IPS-18a (cell line): ENCODE data around the gene FAM83C.

Source experiments
- H3K27ac ChIP-seq: one replicate; pipeline ENCODE4 v1.5.1; 2013; ENCODE audit warnings: low read length
- H3K27me3 ChIP-seq: one replicate; pipeline ENCODE4 v1.6.1; 2013; ENCODE audit warnings: mild to moderate bottlenecking, low read length; ENCODE audit not compliant: control insufficient read depth, insufficient read depth
- H3K36me3 ChIP-seq: one replicate; pipeline ENCODE4 v1.6.1; 2013; ENCODE audit warnings: low read depth, low read length; ENCODE audit not compliant: control insufficient read depth
- H3K4me1 ChIP-seq: one replicate; pipeline ENCODE4 v1.6.1; 2013; ENCODE audit warnings: low read depth, low read length; ENCODE audit not compliant: control insufficient read depth
- H3K4me3 ChIP-seq: one replicate; pipeline ENCODE4 v1.5.1; 2013; ENCODE audit warnings: low read length
- H3K9ac ChIP-seq: one replicate; pipeline ENCODE4 v1.6.1; 2013; ENCODE audit warnings: mild to moderate bottlenecking, low read length, moderate library complexity
- H3K9me3 ChIP-seq: one replicate; pipeline ENCODE4 v1.6.1; 2013; ENCODE audit warnings: low read depth, low read length; ENCODE audit not compliant: control insufficient read depth

The FAM83C gene

GRCh38 chr20:35328095-35328685 is 36.0 kb upstream of the FAM83C start:
- no peaks in the 10 kb centered on the region for H3K4me1 ChIP-seq
- no peak overlapping the region for H3K27ac ChIP-seq
- H3K9ac ChIP-seq, result no peak overlapping the region
- H3K9me3 ChIP-seq, result no peaks in the 10 kb centered on the region
- no peaks in the 10 kb centered on the region for H3K27me3 ChIP-seq
- H3K36me3 ChIP-seq, result no peaks in the 10 kb centered on the region
- H3K4me3 ChIP-seq, result no peak overlapping the region

- no peak overlapping the region for H3K4me3 ChIP-seq
- no peaks in the 10 kb centered on the region for H3K4me1 ChIP-seq
- H3K27me3 ChIP-seq, result no peaks in the 10 kb centered on the region
- H3K9ac ChIP-seq, result no peak overlapping the region
- H3K9me3 ChIP-seq, result no peaks in the 10 kb centered on the region
- no peaks in the 10 kb centered on the region for H3K36me3 ChIP-seq
- no peak overlapping the region for H3K27ac ChIP-seq
These were observed 35.1 kb upstream of the FAM83C start for GRCh38 chr20:35327074-35327976.

- Histone ChIP-seq H3K27ac (no peak overlapping the region), H3K27me3 (no peaks in the 10 kb centered on the region), H3K36me3 (no peaks in the 10 kb centered on the region), H3K4me1 (no peaks in the 10 kb centered on the region), H3K4me3 (no peak overlapping the region), H3K9me3 (no peaks in the 10 kb centered on the region), H3K9ac (no peak overlapping the region)
These were observed 34.5 kb upstream of the FAM83C start for GRCh38 chr20:35326740-35327073.

- Histone ChIP-seq H3K9ac (no peak overlapping the region), H3K4me1 (no peaks in the 10 kb centered on the region), H3K9me3 (no peaks in the 10 kb centered on the region), H3K27me3 (no peaks in the 10 kb centered on the region), H3K36me3 (no peaks in the 10 kb centered on the region), H3K27ac (no peak overlapping the region), H3K4me3 (no peak overlapping the region)
These were observed 34.0 kb upstream of the FAM83C start for GRCh38 chr20:35326021-35326739.

- Histone ChIP-seq H3K27ac (no peak overlapping the region), H3K9ac (no peak overlapping the region), H3K9me3 (no peaks in the 10 kb centered on the region), H3K27me3 (no peaks in the 10 kb centered on the region), H3K4me3 (no peak overlapping the region), H3K36me3 (no peaks in the 10 kb centered on the region), H3K4me1 (peaks cover 5% of the 10 kb centered on the region)
These were observed 33.2 kb upstream of the FAM83C start for GRCh38 chr20:35325401-35325800.

GRCh38 chr20:35320396-35321126 is 28.3 kb upstream of the FAM83C start:
- H3K9ac ChIP-seq, result no peak overlapping the region
- H3K27me3 ChIP-seq, result no peaks in the 10 kb centered on the region
- H3K4me3 ChIP-seq, result no peak overlapping the region
- H3K9me3 ChIP-seq, result no peaks in the 10 kb centered on the region
- no peaks in the 10 kb centered on the region for H3K36me3 ChIP-seq
- peaks cover 8% of the 10 kb centered on the region for H3K4me1 ChIP-seq
- no peak overlapping the region for H3K27ac ChIP-seq

GRCh38 chr20:35319871-35320197 is 27.6 kb upstream of the FAM83C start:
- H3K9me3 ChIP-seq, result no peaks in the 10 kb centered on the region
- no peak overlapping the region for H3K9ac ChIP-seq
- peaks cover 8% of the 10 kb centered on the region for H3K4me1 ChIP-seq
- H3K4me3 ChIP-seq, result no peak overlapping the region
- no peaks in the 10 kb centered on the region for H3K27me3 ChIP-seq
- H3K27ac ChIP-seq, result no peak overlapping the region
- no peaks in the 10 kb centered on the region for H3K36me3 ChIP-seq

- H3K4me1 ChIP-seq, result peaks cover 8% of the 10 kb centered on the region
These were observed 27.1 kb upstream of the FAM83C start for GRCh38 chr20:35319192-35319870.

GRCh38 chr20:35318502-35319157 is 26.4 kb upstream of the FAM83C start:
- H3K4me3 ChIP-seq, result no peak overlapping the region
- H3K36me3 ChIP-seq, result no peaks in the 10 kb centered on the region
- H3K27me3 ChIP-seq, result no peaks in the 10 kb centered on the region
- H3K9ac ChIP-seq, result no peak overlapping the region
- peaks cover 8% of the 10 kb centered on the region for H3K4me1 ChIP-seq
- H3K9me3 ChIP-seq, result no peaks in the 10 kb centered on the region
- no peak overlapping the region for H3K27ac ChIP-seq

More at GRCh38 chr20:35319192-35319870, 27.1 kb upstream of the FAM83C start:
- no peak overlapping the region for H3K27ac ChIP-seq
- H3K9me3 ChIP-seq, result no peaks in the 10 kb centered on the region
- H3K27me3 ChIP-seq, result no peaks in the 10 kb centered on the region
- H3K9ac ChIP-seq, result no peak overlapping the region
- no peak overlapping the region for H3K4me3 ChIP-seq
- no peaks in the 10 kb centered on the region for H3K36me3 ChIP-seq

GRCh38 chr20:35317416-35318210 is 25.4 kb upstream of the FAM83C start:
- H3K9me3 ChIP-seq, result no peaks in the 10 kb centered on the region
- no peak overlapping the region for H3K4me3 ChIP-seq
- H3K36me3 ChIP-seq, result no peaks in the 10 kb centered on the region
- H3K27me3 ChIP-seq, result no peaks in the 10 kb centered on the region
- H3K4me1 ChIP-seq, result peaks cover 9% of the 10 kb centered on the region
- H3K27ac ChIP-seq, result no peak overlapping the region
- H3K9ac ChIP-seq, result no peak overlapping the region
